ENCODE measurements around the gene RNF213.
"Not testable (repeated sequence)": the region's sequence is repeated elsewhere in the genome, so short reads cannot be mapped to it uniquely, and the experiment has no call there.

Gene RNF213

GRCh38 chr17:80223838-80224497 lies 36.7 kb upstream of the RNF213 start:
- DNase-seq (ENCODE audit: low read depth in 2 of 2), result no peak

- no peak for DNase-seq (ENCODE audit: low read depth in 2 of 2)
Measured at GRCh38 chr17:80224683-80225082, 36.0 kb upstream of the RNF213 start.

- DNase-seq (ENCODE audit: low read depth in 2 of 2), result no peak
Measured at GRCh38 chr17:80225230-80225629, 35.4 kb upstream of the RNF213 start.

- no peak for DNase-seq (ENCODE audit: low read depth in 2 of 2)
Measured at GRCh38 chr17:80227156-80227555, 33.5 kb upstream of the RNF213 start.

GRCh38 chr17:80227666-80228065 lies 33.0 kb upstream of the RNF213 start:
- DNase-seq (ENCODE audit: low read depth in 2 of 2), result no peak

GRCh38 chr17:80228477-80228876 lies 32.2 kb upstream of the RNF213 start:
- DNase-seq (ENCODE audit: low read depth in 2 of 2), result no peak

GRCh38 chr17:80229011-80229410 lies 31.6 kb upstream of the RNF213 start:
- no peak for DNase-seq (ENCODE audit: low read depth in 2 of 2)

- DNase-seq (ENCODE audit: low read depth in 2 of 2), result no peak
Measured at GRCh38 chr17:80232438-80232837, 28.2 kb upstream of the RNF213 start.

GRCh38 chr17:80233202-80233601 lies 27.4 kb upstream of the RNF213 start:
- no peak for DNase-seq (ENCODE audit: low read depth in 2 of 2)

- DNase-seq (ENCODE audit: low read depth in 2 of 2), result no peak
Measured at GRCh38 chr17:80236911-80237310, 23.7 kb upstream of the RNF213 start.

- DNase-seq (ENCODE audit: low read depth in 2 of 2), result no peak
Measured at GRCh38 chr17:80237386-80237785, 23.3 kb upstream of the RNF213 start.

GRCh38 chr17:80242505-80242904 lies 18.1 kb upstream of the RNF213 start:
- no peak for DNase-seq (ENCODE audit: low read depth in 2 of 2)

- no peak for DNase-seq (ENCODE audit: low read depth in 2 of 2)
Measured at GRCh38 chr17:80243526-80244433, 16.9 kb upstream of the RNF213 start.

GRCh38 chr17:80244448-80244847 lies 16.2 kb upstream of the RNF213 start:
- DNase-seq (ENCODE audit: low read depth in 2 of 2), result not testable (repeated sequence)

GRCh38 chr17:80244871-80245509 lies 15.7 kb upstream of the RNF213 start:
- DNase-seq (ENCODE audit: low read depth in 2 of 2), result no peak

- no peak for DNase-seq (ENCODE audit: low read depth in 2 of 2)
Measured at GRCh38 chr17:80245566-80246265, 14.9 kb upstream of the RNF213 start.

GRCh38 chr17:80246266-80246681 lies 14.4 kb upstream of the RNF213 start:
- no peak for DNase-seq (ENCODE audit: low read depth in 2 of 2)

GRCh38 chr17:80246726-80247125 lies 13.9 kb upstream of the RNF213 start:
- DNase-seq (ENCODE audit: low read depth in 2 of 2), result no peak

- no peak for DNase-seq (ENCODE audit: low read depth in 2 of 2)
Measured at GRCh38 chr17:80247561-80247960, 13.1 kb upstream of the RNF213 start.

- no peak for DNase-seq (ENCODE audit: low read depth in 2 of 2)
Measured at GRCh38 chr17:80248001-80248893, 12.4 kb upstream of the RNF213 start.

Measured in stimulated activated CD8-positive, alpha-beta memory T cell treated with anti-CD3 and anti-CD28 coated beads, Interleukin-7, amount 100 ng/mL, for 1 hour (primary cell).